Heart left ventricle (tissue), 13 donors: Measurements from ENCODE around the gene NWD2.

ENCODE experiments used
- CTCF ChIP-seq, 12 donors: fragments of 200-600 bp; sonication (generic) in 4 of 12; IDR thresholded peaks; one replicate each; pipeline versions ENCODE4 v1.5.0 to v1.8.0; 2018 to 2022; ENCODE audit warnings: antibody characterized with exemption in 12 of 12, mild to moderate bottlenecking in 5 of 12
- POLR2A ChIP-seq, 2 donors: fragments of 450-650 bp; IDR thresholded peaks; one replicate each; pipeline ENCODE4 v1.6.1; 2017; ENCODE audit warnings: antibody characterized with exemption in 2 of 2, mild to moderate bottlenecking in 2 of 2, moderate library complexity in 2 of 2
- donor health status: ischemic (EF 13 %, LVEDD 7.1; RV severe dilation, severe dysfunction).
- donor health status: DM: no; HTN: yes; CAD: no.
- donor health status: DM: no; HTN: no; CAD: no.
- donor health status: ischemic (EF 25% LVEDD 6.9; RV normal size, moderate dysfunction).
- donor health status: ischemic (EF 25% LVEDD 5.7; RV mildly dilated, moderate dysfunction).
- donor health status: ischemic (EF 35%, LVEDD 5.7; RV mildly dilated, moderate dysfunction).
- donor health status: nonischemic (EF 11% LVEDD 7.7; RV severe dilation, severe dysfunction).
- donor health status: DM: yes; HTN: yes; CAD: no.
- donor health status: PGD.
- donor health status: ischemic (EF 29% LVEDD 5.4; RV normal size, mild dysfunction).
- donor health status: nonischemic (EF 23%, LVEDD 6.1; RV moderate dilation, normal function).

DNA sequence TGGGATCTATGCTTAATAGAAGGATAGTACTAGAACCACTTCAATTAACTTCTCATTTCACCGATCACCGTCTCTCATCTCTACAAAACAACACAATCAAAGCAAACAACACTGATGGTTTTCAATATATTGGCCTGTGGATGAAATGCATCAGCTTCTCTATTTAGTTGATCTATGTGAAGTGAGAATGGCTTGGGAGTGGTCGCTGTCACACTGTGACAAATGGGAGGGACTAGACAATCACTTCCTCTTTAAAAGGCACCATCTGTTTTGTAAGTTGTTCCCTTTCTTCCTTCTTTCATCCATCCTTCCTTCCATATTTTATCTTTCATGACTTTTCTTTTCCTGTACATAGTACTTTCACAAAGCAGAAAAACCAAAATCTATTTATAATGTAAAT, 23.9 kb upstream of the NWD2 start:
- TF ChIP-seq CTCF (IDR thresholded peaks at IDR 0.05), result no peak
- no peak for TF ChIP-seq POLR2A (IDR thresholded peaks at IDR 0.05)
